H54 (cell line): ENCODE results near the gene PPIH.
A peak's percentile ranks its signal among the peaks of the same experiment; 100 is the strongest.
"Not testable (repeated sequence)": the region's sequence is repeated elsewhere in the genome, so short reads cannot be mapped to it uniquely, and the experiment has no call there.

Experiments
- DNase-seq: peaks from one replicate; pipeline ENCODE4 v3.0.0; 2011; ENCODE audit warnings: low spot score, mixed read lengths; ENCODE audit not compliant: insufficient read length
- FAIRE-seq: peaks from 3 replicates; lab custom pipeline; 2011; peaks lifted over from hg19 to GRCh38; lab: Jason Lieb, UNC
- POLR2A ChIP-seq: IDR thresholded peaks from 2 replicates; pipeline ENCODE4 v1.6.1; 2011; ENCODE audit warnings: low read depth, mild to moderate bottlenecking, low read length

The PPIH gene

GRCh38 chr1:42657981-42658876 lies at the start of gene PPIH:
Gene PPIH, plus strand, starts transcription at chr1:42658423. Its CDS starts 24 bp downstream, at chr1:42658447.
- peak; percentile 90 for TF ChIP-seq POLR2A
- DNase-seq (peak; percentile 94), FAIRE-seq (peak; percentile 93)

- no peak for FAIRE-seq
- no peak for TF ChIP-seq POLR2A
- no peak for DNase-seq
These were observed 44.5 kb upstream of the PPIH start for GRCh38 chr1:42613803-42614131.

- FAIRE-seq (no peak), DNase-seq (no peak)
- no peak for TF ChIP-seq POLR2A
These were observed 39.4 kb upstream of the PPIH start for GRCh38 chr1:42618866-42619265.

- FAIRE-seq (no peak), DNase-seq (no peak)
- TF ChIP-seq POLR2A, result no peak
These were observed 37.9 kb upstream of the PPIH start for GRCh38 chr1:42620307-42620706.

GRCh38 chr1:42621180-42621579 lies 37.0 kb upstream of the PPIH start:
- FAIRE-seq, DNase-seq: not testable (repeated sequence)

- not testable (repeated sequence) for DNase-seq, FAIRE-seq
These were observed 31.0 kb upstream of the PPIH start for GRCh38 chr1:42627205-42627604.

GRCh38 chr1:42639116-42639515 lies 19.1 kb upstream of the PPIH start:
- TF ChIP-seq POLR2A, result no peak
- DNase-seq, result no peak
- FAIRE-seq, result no peak

GRCh38 chr1:42646056-42646455 lies 12.2 kb upstream of the PPIH start:
- TF ChIP-seq POLR2A, result no peak
- FAIRE-seq (no peak), DNase-seq (no peak)

- DNase-seq, result no peak
- FAIRE-seq, result no peak
- TF ChIP-seq POLR2A, result no peak
These were observed 1.0 kb upstream of the PPIH start for GRCh38 chr1:42657201-42657600.

GRCh38 chr1:42658877-42659337 lies 684 bp downstream of the PPIH start:
- TF ChIP-seq POLR2A, result no peak
- DNase-seq (no peak), FAIRE-seq (no peak)

GRCh38 chr1:42660907-42661500 lies 2.8 kb downstream of the PPIH start:
- DNase-seq, result no peak
- no peak for TF ChIP-seq POLR2A
- no peak for FAIRE-seq

- no peak for FAIRE-seq
- no peak for DNase-seq
- TF ChIP-seq POLR2A, result no peak
These were observed 11.7 kb downstream of the PPIH start for GRCh38 chr1:42669936-42670335.

- no peak for FAIRE-seq
- no peak for TF ChIP-seq POLR2A
- no peak for DNase-seq
These were observed 12.2 kb downstream of the PPIH start for GRCh38 chr1:42670425-42670824.

- DNase-seq, result no peak
- FAIRE-seq, result no peak
- TF ChIP-seq POLR2A, result no peak
These were observed 16.0 kb downstream of the PPIH start for GRCh38 chr1:42674214-42674613.

- DNase-seq (no peak), FAIRE-seq (no peak)
- TF ChIP-seq POLR2A, result no peak
These were observed 16.5 kb downstream of the PPIH start for GRCh38 chr1:42674682-42675081.
